Stomach (tissue), 9 donors: ENCODE measurements around the gene FAM222A. TPM values are rescaled to one million over a fixed set of nuclear protein-coding genes. Genes with fewer than 3 reads are reported as not detected.

Source experiments
- DNase-seq, 2 donors: peaks; one replicate each; pipeline versions ENCODE4 v3.0.0 to v3.0.0-alpha.2; 2013 to 2019
- H3K27ac ChIP-seq, 5 donors: fragments of 200-600 bp in 4 of 5; sonication (generic) in 4 of 5; one replicate each; pipeline ENCODE4 v1.5.1; 2013 to 2019; ENCODE audit warnings: mild to moderate bottlenecking in 1 of 5, moderate library complexity in 1 of 5
- H3K27me3 ChIP-seq, 3 donors: fragments of 200-600 bp; sonication (generic); one replicate each; pipeline ENCODE4 v1.5.1; 2017 to 2019; ENCODE audit warnings: mixed run types in 1 of 3
- H3K36me3 ChIP-seq, 4 donors: fragments of 200-600 bp; sonication (generic); 1 replicate in 3 of 4; 2 replicates in 1 of 4; pipeline ENCODE4 v1.5.1; 2016 to 2019
- H3K4me1 ChIP-seq, 4 donors: fragments of 200-600 bp; sonication (generic); one replicate each; pipeline ENCODE4 v1.5.1; 2016 to 2019
- H3K4me3 ChIP-seq, 4 donors: fragments of 200-600 bp; sonication (generic) in 3 of 4; one replicate each; pipeline ENCODE4 v1.5.1; 2016 to 2019; ENCODE audit warnings: mild to moderate bottlenecking in 1 of 4
- H3K9me3 ChIP-seq, 4 donors: fragments of 200-600 bp; sonication (generic); one replicate each; pipeline ENCODE4 v1.5.1; 2016 to 2019
- EP300 ChIP-seq: sonication (generic); formaldehyde crosslinking; IDR thresholded peaks from one replicate; pipeline ENCODE4 v1.6.1; 2017; ENCODE audit warnings: antibody characterized with exemption
- POLR2A ChIP-seq, 4 donors: fragments of 450-650 bp; IDR thresholded peaks; one replicate each; pipeline ENCODE4 v1.6.1; 2016; ENCODE audit warnings: antibody characterized with exemption in 4 of 4, control low read depth in 2 of 4, mild to moderate bottlenecking in 1 of 4, moderate library complexity in 1 of 4
- POLR2AphosphoS5 ChIP-seq, 3 donors: sonication (generic); formaldehyde crosslinking; IDR thresholded peaks; one replicate each; pipeline ENCODE4 v1.6.1; 2016; ENCODE audit warnings: antibody characterized with exemption in 3 of 3
- WGBS, 5 donors: extraction: QIAGEN DNeasy Blood & Tissue Kit in 3 of 5; methylation state at CpG; one replicate each; pipeline versions ENCODE4 v1.1.5 to v1.1.7; 2013 to 2018; 5-methylcytosine and 5-hydroxymethylcytosine counted together
- intact Hi-C: fragments of 100-400 bp; cut with DNase I; formaldehyde crosslinking; loops from one replicate; pipeline ENCODE4 v1.15.1; 2023; ENCODE audit warnings: low total_unique reads
- polyA plus RNA-seq, 3 donors: library from polyadenylated mRNA; stranded (reverse); fragments of 200-250 nt; gene quantifications; one replicate each; pipeline ENCODE4 v1.2.3, GENCODE V29; 2013
- total RNA-seq, 5 donors: library from RNA; depleted of rRNA; stranded (reverse); fragments of >200 nt; gene quantifications; one replicate each; pipeline versions ENCODE4 v1.1.0 to v1.2.3, GENCODE V29; 2014 to 2016
- TF ChIP-seq, protein P1 (sequence below), 7 experiments: fragments of 450-650 bp in 4 of 7; fragments of 200-600 bp in 3 of 7; sonication (generic) in 3 of 7; IDR thresholded peaks; one replicate each; pipeline ENCODE4 v1.5.1; 2016 to 2019; ENCODE audit warnings: antibody characterized with exemption in 7 of 7, control low read depth in 2 of 7, mild to moderate bottlenecking in 1 of 7
- donor health status: healthy with polysubstance abuse.
- donor health status: Bipolar disorder and iron deficiency.
- donor health status: healthy.

Gene FAM222A
- total and polyA plus RNA-seq, 8 donors = 1.7 to 19.7 (median 4.5) TPM

- H3K27ac ChIP-seq = no peak overlapping the region
- H3K27me3 ChIP-seq = peaks cover 0 to 19% (median 0%) of the 10 kb centered on the region in 3 donors
- DNase-seq = no peak
- intact Hi-C loops = no loop called here
- TF ChIP-seq POLR2AphosphoS5 (IDR thresholded peaks at IDR 0.05) = no peak
- no peak for TF ChIP-seq POLR2A (IDR thresholded peaks at IDR 0.05)
- no peak for TF ChIP-seq EP300
- TF ChIP-seq, protein P1, sequence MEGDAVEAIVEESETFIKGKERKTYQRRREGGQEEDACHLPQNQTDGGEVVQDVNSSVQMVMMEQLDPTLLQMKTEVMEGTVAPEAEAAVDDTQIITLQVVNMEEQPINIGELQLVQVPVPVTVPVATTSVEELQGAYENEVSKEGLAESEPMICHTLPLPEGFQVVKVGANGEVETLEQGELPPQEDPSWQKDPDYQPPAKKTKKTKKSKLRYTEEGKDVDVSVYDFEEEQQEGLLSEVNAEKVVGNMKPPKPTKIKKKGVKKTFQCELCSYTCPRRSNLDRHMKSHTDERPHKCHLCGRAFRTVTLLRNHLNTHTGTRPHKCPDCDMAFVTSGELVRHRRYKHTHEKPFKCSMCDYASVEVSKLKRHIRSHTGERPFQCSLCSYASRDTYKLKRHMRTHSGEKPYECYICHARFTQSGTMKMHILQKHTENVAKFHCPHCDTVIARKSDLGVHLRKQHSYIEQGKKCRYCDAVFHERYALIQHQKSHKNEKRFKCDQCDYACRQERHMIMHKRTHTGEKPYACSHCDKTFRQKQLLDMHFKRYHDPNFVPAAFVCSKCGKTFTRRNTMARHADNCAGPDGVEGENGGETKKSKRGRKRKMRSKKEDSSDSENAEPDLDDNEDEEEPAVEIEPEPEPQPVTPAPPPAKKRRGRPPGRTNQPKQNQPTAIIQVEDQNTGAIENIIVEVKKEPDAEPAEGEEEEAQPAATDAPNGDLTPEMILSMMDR (IDR thresholded peaks at IDR 0.05) = no peak
- H3K36me3 ChIP-seq = no peaks in the 10 kb centered on the region
- WGBS, 5 donors = 89 to 95% (median 93%) methylated on average over 6 of the region's 6 CpGs
- H3K4me1 ChIP-seq = no peaks in the 10 kb centered on the region
- H3K9me3 ChIP-seq = no peaks in the 10 kb centered on the region
- H3K4me3 ChIP-seq = no peak overlapping the region
These were observed 100.3 kb downstream of the FAM222A start for GRCh38 chr12:109813810-109814416.

GRCh38 chr12:109814600-109815150 is 101.0 kb downstream of the FAM222A start:
- no peaks in the 10 kb centered on the region for H3K9me3 ChIP-seq
- H3K27ac ChIP-seq = no peak overlapping the region
- no peak overlapping the region for H3K4me3 ChIP-seq
- intact Hi-C loops = no loop called here
- TF ChIP-seq POLR2AphosphoS5 (IDR thresholded peaks at IDR 0.05) = no peak
- TF ChIP-seq, protein P1 (IDR thresholded peaks at IDR 0.05) = no peak
- no peaks in the 10 kb centered on the region for H3K36me3 ChIP-seq
- WGBS, 5 donors = 73 to 92% (median 78%) methylated on average over 13 to 20 of the region's 20 CpGs
- no peaks in the 10 kb centered on the region for H3K4me1 ChIP-seq
- no peak for DNase-seq
- peaks cover 0 to 19% (median 0%) of the 10 kb centered on the region in 3 donors for H3K27me3 ChIP-seq

DNA sequence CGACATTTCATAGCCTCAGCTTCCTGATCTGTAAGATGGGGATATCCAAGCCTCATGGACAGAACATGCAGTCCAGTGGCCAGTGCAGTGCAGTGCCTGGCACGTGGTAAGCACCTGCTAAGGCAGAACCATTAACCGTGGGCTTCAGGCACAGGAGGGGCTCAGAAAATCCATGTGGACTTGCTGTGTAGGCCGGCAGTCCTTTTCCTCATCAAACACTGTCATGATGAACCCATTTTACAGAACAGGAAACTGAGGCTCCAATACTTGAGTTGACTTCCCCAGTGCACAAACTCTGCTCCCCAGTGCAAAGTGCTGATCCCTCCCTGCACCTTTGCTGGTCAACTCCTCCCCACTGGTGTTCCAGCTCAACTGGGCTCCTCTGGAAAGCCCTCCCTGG is 101.6 kb downstream of the FAM222A start:
- H3K4me3 ChIP-seq = no peak overlapping the region
- H3K9me3 ChIP-seq = no peaks in the 10 kb centered on the region
- no peaks in the 10 kb centered on the region for H3K36me3 ChIP-seq
- TF ChIP-seq POLR2A (IDR thresholded peaks at IDR 0.05) = no peak
- no peak for TF ChIP-seq POLR2AphosphoS5 (IDR thresholded peaks at IDR 0.05)
- no peak for TF ChIP-seq EP300
- TF ChIP-seq, protein P1 (IDR thresholded peaks at IDR 0.05) = no peak
- H3K4me1 ChIP-seq = no peaks in the 10 kb centered on the region
- peaks cover 0 to 19% (median 0%) of the 10 kb centered on the region in 3 donors for H3K27me3 ChIP-seq
- DNase-seq = no peak
- 86 to 93% (median 90%) methylated on average over 4 of the region's 4 CpGs for WGBS, 5 donors
- intact Hi-C loops = no loop called here
- no peak overlapping the region for H3K27ac ChIP-seq

DNA sequence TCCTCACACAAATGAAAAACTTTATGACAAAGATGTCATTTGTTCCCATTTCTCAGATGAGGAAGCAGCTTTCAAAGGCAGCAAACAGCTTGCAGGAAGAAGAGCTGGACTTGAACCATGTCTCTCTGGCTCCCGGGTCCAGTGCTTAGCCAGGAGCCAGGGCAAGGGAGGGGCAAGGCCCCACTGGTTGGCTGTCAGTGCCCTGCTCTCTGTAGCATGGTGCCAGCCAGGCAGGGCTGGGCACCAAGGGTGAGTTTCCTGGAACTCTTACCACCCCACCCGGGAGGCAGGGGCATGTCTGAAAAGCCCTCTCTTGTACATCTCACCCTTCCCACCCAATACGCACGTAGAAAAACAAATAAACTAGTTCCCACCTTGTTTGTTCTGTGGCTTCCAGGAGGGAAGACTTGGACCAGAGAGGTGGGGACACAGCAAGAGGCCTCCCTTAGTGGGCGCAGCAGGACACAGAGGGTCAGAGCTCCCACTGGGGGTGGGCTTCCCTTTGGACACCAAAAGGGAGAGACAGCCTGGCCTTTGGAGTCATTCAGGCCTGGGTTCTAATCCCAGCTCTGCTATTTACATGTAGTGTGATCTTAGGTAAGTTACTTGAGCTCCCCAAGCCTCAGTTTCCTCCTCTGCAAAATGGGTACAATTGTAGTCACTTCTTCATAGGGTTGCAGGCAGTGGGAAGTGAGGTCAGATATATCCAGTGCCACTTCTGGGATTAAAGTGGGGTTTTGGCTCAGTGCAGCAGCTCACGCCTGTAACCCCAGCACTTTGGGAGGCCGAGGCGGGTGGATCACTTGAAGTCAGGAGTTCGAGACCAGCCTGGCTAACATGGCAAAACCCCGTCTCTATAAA is 102.4 kb downstream of the FAM222A start:
- Histone ChIP-seq H3K4me3 (no peak overlapping the region), H3K4me1 (no peaks in the 10 kb centered on the region), H3K36me3 (no peaks in the 10 kb centered on the region), H3K27ac (no peak overlapping the region), H3K9me3 (no peaks in the 10 kb centered on the region), H3K27me3 (peaks cover 0 to 19% (median 0%) of the 10 kb centered on the region in 3 donors)
- WGBS, 5 donors = 64 to 72% (median 68%) methylated on average over 10 of the region's 10 CpGs
- no peak for TF ChIP-seq POLR2A (IDR thresholded peaks at IDR 0.05)
- intact Hi-C loops = no loop called here
- no peak for DNase-seq
